CD8-positive, alpha-beta memory T cell (primary cell): ENCODE results near the gene TBX19. TPM values are rescaled to one million over a fixed set of nuclear protein-coding genes. Genes with fewer than 3 reads are reported as not detected.

Experiments used
- CTCF ChIA-PET: fragments of 350-600 bp; sonication (Branson Sonifier 250); formaldehyde crosslinking; loops from one replicate; lab custom pipeline; 2021; ENCODE audit warnings: antibody characterized with exemption; lab: Charles Lee
- POLR2A ChIA-PET: fragments of 350-600 bp; sonication (Branson Sonifier 250); formaldehyde crosslinking; loops from one replicate; lab custom pipeline; 2021; ENCODE audit warnings: antibody characterized with exemption; lab: Charles Lee
- DNase-seq, 5 donors: peaks; one replicate each; pipeline versions ENCODE4 v3.0.0 to v3.0.0-alpha.2; 2020 to 2022; ENCODE audit warnings: mixed read lengths in 1 of 5
- H3K27ac ChIP-seq: one replicate; pipeline ENCODE4 v1.7.0; 2013; ENCODE audit warnings: low read depth, mild to moderate bottlenecking, low read length, moderate library complexity
- H3K27me3 ChIP-seq: 2 replicates; pipeline ENCODE4 v1.7.0; 2013; ENCODE audit warnings: low read length, mild to moderate bottlenecking; ENCODE audit not compliant: insufficient read depth, poor library complexity, severe bottlenecking
- H3K36me3 ChIP-seq: 2 replicates; pipeline ENCODE4 v1.7.0; 2013; ENCODE audit warnings: mild to moderate bottlenecking, low read length, moderate library complexity; ENCODE audit not compliant: insufficient read depth
- H3K4me1 ChIP-seq: 2 replicates; pipeline ENCODE4 v1.7.0; 2013; ENCODE audit warnings: mild to moderate bottlenecking, low read length, moderate library complexity; ENCODE audit not compliant: insufficient read depth
- H3K4me3 ChIP-seq: 2 replicates; pipeline ENCODE4 v1.7.0; 2013; ENCODE audit warnings: mild to moderate bottlenecking, low read length
- H3K9me3 ChIP-seq: 2 replicates; pipeline ENCODE4 v1.7.0; 2013; ENCODE audit warnings: mild to moderate bottlenecking, low read length
- H3K27ac Mint-ChIP-seq, 8 donors: one replicate each; pipeline ENCODE4 v1.8.0; 2020 to 2021; ENCODE audit warnings: mixed read lengths in 8 of 8, mild to moderate bottlenecking in 6 of 8, inconsistent platforms in 3 of 8, moderate library complexity in 3 of 8
- H3K27me3 Mint-ChIP-seq, 2 donors: one replicate each; pipeline ENCODE4 v1.8.0; 2020 to 2021; ENCODE audit warnings: mixed read lengths in 2 of 2, mild to moderate bottlenecking in 1 of 2, moderate library complexity in 1 of 2
- H3K36me3 Mint-ChIP-seq, 3 donors: one replicate each; pipeline ENCODE4 v1.8.0; 2020 to 2021; ENCODE audit warnings: mixed read lengths in 3 of 3, inconsistent platforms in 1 of 3, mild to moderate bottlenecking in 1 of 3
- H3K4me1 Mint-ChIP-seq, 3 donors: one replicate each; pipeline ENCODE4 v1.8.0; 2020 to 2021; ENCODE audit warnings: mixed read lengths in 3 of 3, inconsistent platforms in 1 of 3, mild to moderate bottlenecking in 1 of 3
- H3K4me3 Mint-ChIP-seq, 7 donors: one replicate each; pipeline ENCODE4 v1.8.0; 2020 to 2021; ENCODE audit warnings: mixed read lengths in 7 of 7, mild to moderate bottlenecking in 6 of 7, moderate library complexity in 4 of 7, inconsistent platforms in 2 of 7
- H3K9me3 Mint-ChIP-seq, 5 donors: one replicate each; pipeline ENCODE4 v1.8.0; 2020 to 2022; ENCODE audit warnings: mixed read lengths in 5 of 5, mild to moderate bottlenecking in 3 of 5, moderate library complexity in 2 of 5, inconsistent platforms in 1 of 5
- polyA plus RNA-seq: library from polyadenylated mRNA; unstranded; fragments of 300-500 nt; fragmentation: Illumina TruSeq; gene quantifications from one replicate; pipeline ENCODE4 v1.2.3, GENCODE V29; 2021
- total RNA-seq, 2 experiments: library from RNA; stranded (reverse); gene quantifications; one replicate each; pipeline ENCODE4 v1.2.3, GENCODE V29; 2021

Gene TBX19
- 1 to 10 TPM in 1 of 2 experiments, under 1 TPM in 1; 0.91 to 1.4 TPM for total RNA-seq
- 2.3 TPM for polyA plus RNA-seq

DNA sequence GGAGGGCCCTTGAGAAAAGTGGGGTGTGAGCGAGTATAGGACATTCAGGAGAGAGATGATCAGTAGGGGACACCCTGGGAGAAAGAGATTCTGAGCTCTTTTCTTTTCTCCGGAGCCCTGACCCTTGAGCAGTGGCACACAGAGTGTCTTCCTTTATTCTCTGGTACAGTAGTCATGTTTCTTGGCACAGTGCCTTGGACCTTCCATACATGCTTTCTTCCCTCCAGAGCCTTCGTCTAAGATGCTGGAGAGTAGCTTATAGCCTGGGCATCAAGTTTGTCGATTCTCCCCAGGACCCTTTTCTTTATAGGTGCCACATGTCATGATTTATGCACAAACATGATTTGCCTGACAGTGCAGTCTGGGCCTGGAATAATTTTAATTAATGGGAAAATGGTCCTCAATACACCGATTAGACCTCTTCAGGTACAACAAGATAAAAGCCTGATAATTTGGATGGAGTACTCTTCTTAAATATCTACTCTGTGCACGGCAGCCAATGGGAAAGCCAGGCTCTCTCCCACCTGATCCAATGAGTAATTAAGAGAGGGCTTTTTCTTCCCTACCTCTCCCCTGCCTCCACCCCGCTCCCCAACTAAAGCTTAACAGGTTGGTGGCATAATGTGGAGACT lies at the start of gene TBX19:
Gene TBX19, plus strand, starts transcription at position 582 of the 632 bp plus-strand sequence. CDS start 214 bp downstream, outside the sequence.
- no peaks in the 10 kb centered on the region for H3K27me3 Mint-ChIP-seq
- CTCF ChIA-PET, result no interaction called here
- peaks cover 8 to 28% (median 19%) of the 10 kb centered on the region in 3 donors for H3K36me3 Mint-ChIP-seq

GRCh38 chr1:168234846-168235547 lies 45.7 kb upstream of the TBX19 start:
- no peaks in the 10 kb centered on the region for H3K9me3 Mint-ChIP-seq
- H3K27ac Mint-ChIP-seq, result peak overlapping the region in 6 of 8 donors; percentile 13 to 89 (median 52)
- H3K9me3 ChIP-seq, result no peaks in the 10 kb centered on the region
- H3K36me3 Mint-ChIP-seq, result peaks cover 5 to 87% (median 32%) of the 10 kb centered on the region in 3 donors
- no peak overlapping the region for H3K4me3 Mint-ChIP-seq
- H3K4me3 ChIP-seq, result no peak overlapping the region
- peaks cover 42 to 70% (median 64%) of the 10 kb centered on the region in 3 donors for H3K4me1 Mint-ChIP-seq
- H3K27ac ChIP-seq, result no peak overlapping the region
- POLR2A ChIA-PET, result interaction anchor here (0.9 kb wide), 1 partner anchor 9 kb away, joined by 8 read pairs; the partner anchor contains the start of gene SFT2D2
- H3K27me3 ChIP-seq, result no peaks in the 10 kb centered on the region
- peak in 4 of 5 donors; percentile 22 to 57 (median 30) for DNase-seq
- H3K36me3 ChIP-seq, result peaks cover 50% of the 10 kb centered on the region
- H3K4me1 ChIP-seq, result peaks cover 15% of the 10 kb centered on the region
- CTCF ChIA-PET, result interaction anchor here (0.6 to 2.6 kb wide), 15 partner anchors 8 to 1133 kb away, joined by 3 to 24 read pairs (median 4); partner anchors contain the start of genes BLZF1, NME7 and SFT2D2
- H3K27me3 Mint-ChIP-seq, result no peaks in the 10 kb centered on the region

More for the DNA sequence above, at the start of gene TBX19:
- no peaks in the 10 kb centered on the region for H3K9me3 ChIP-seq
- POLR2A ChIA-PET, result no interaction called here
- peaks cover 8 to 10% (median 8%) of the 10 kb centered on the region in 3 donors for H3K4me1 Mint-ChIP-seq
- H3K36me3 ChIP-seq, result no peaks in the 10 kb centered on the region
- no peaks in the 10 kb centered on the region for H3K4me1 ChIP-seq
- no peak within 1 kb of the TSS for H3K27ac Mint-ChIP-seq
- H3K9me3 Mint-ChIP-seq, result peaks cover 0 to 9% (median 5%) of the 10 kb centered on the region in 5 donors
- DNase-seq, result no peak
- no peak within 1 kb of the TSS for H3K27ac ChIP-seq
- no peaks in the 10 kb centered on the region for H3K27me3 ChIP-seq
- no peak within 1 kb of the TSS for H3K4me3 ChIP-seq
- H3K4me3 Mint-ChIP-seq, result no peak within 1 kb of the TSS

GRCh38 chr1:168235548-168235885 lies 45.2 kb upstream of the TBX19 start:
- Histone ChIP-seq H3K4me1 (peaks cover 15% of the 10 kb centered on the region), H3K4me3 (no peak overlapping the region), H3K36me3 (peaks cover 47% of the 10 kb centered on the region), H3K27me3 (no peaks in the 10 kb centered on the region), H3K27ac (no peak overlapping the region), H3K9me3 (no peaks in the 10 kb centered on the region)
- no peaks in the 10 kb centered on the region for H3K27me3 Mint-ChIP-seq
- DNase-seq, result no peak
- H3K36me3 Mint-ChIP-seq, result peaks cover 9 to 88% (median 35%) of the 10 kb centered on the region in 3 donors
- peaks cover 42 to 69% (median 63%) of the 10 kb centered on the region in 3 donors for H3K4me1 Mint-ChIP-seq
- H3K4me3 Mint-ChIP-seq, result no peak overlapping the region
- H3K27ac Mint-ChIP-seq, result peak overlapping the region in 4 of 8 donors; percentile 13 to 87 (median 52)
- ChIA-PET CTCF (interaction anchor here (0.6 to 2.6 kb wide), 14 partner anchors 9 to 1132 kb away, joined by 3 to 24 read pairs (median 4); partner anchors contain the start of genes BLZF1, NME7 and SFT2D2), POLR2A (no interaction called here)
- no peaks in the 10 kb centered on the region for H3K9me3 Mint-ChIP-seq

- H3K4me1 ChIP-seq, result peaks cover 15% of the 10 kb centered on the region
- peaks cover 47% of the 10 kb centered on the region for H3K36me3 ChIP-seq
- ChIA-PET POLR2A (no interaction called here), CTCF (interaction anchor here (0.6 to 2.6 kb wide), 13 partner anchors 9 to 1132 kb away, joined by 3 to 24 read pairs (median 4); partner anchors contain the start of genes BLZF1, NME7 and SFT2D2)
- H3K27ac Mint-ChIP-seq, result peak overlapping the region in 3 of 8 donors; percentile 4 to 87 (median 52)
- H3K4me1 Mint-ChIP-seq, result peaks cover 41 to 65% (median 58%) of the 10 kb centered on the region in 3 donors
- H3K27me3 ChIP-seq, result no peaks in the 10 kb centered on the region
- no peaks in the 10 kb centered on the region for H3K9me3 ChIP-seq
- H3K9me3 Mint-ChIP-seq, result no peaks in the 10 kb centered on the region
- H3K4me3 ChIP-seq, result no peak overlapping the region
- no peak for DNase-seq
- peaks cover 9 to 88% (median 35%) of the 10 kb centered on the region in 3 donors for H3K36me3 Mint-ChIP-seq
- H3K27me3 Mint-ChIP-seq, result no peaks in the 10 kb centered on the region
- no peak overlapping the region for H3K27ac ChIP-seq
- no peak overlapping the region for H3K4me3 Mint-ChIP-seq
Measured at GRCh38 chr1:168235937-168236336, 44.7 kb upstream of the TBX19 start.

DNA sequence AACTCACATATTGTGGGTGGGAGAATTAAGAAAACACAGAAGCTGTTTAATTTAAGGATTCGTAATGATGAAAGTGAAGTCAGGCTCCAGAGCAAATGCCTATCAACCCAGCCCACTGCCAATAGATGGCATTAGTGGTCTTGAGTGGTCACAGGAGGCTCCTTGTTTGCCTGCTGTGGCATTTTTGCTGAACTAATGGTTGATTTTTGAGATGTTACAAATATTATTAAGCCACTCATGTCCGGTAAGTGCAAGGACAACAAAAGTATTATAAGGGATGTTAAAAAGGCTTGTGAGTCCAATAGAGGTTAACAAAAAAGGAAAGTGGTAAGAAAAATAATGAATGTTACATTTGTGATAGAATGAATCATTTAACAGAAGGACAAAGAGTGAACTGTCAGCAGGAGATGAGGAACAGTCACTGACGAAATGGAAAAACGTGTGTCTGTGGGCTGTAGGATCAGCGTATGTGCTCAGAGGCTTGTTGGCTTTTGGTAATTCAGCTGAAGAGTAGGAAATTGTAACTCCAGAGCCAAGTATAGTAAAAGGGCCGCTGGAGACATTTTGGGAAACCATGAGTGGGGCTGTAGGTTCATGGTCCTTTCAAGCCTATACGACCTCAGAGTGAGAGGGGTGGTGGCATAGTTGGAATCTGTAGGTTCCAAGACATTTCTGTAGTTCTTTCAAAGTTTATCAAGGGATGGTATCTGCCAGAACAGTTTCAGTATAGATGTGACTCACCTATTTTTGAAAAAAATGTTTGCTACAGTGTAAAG lies 43.7 kb upstream of the TBX19 start:
- Histone ChIP-seq H3K27me3 (no peaks in the 10 kb centered on the region), H3K36me3 (peaks cover 41% of the 10 kb centered on the region), H3K27ac (no peak overlapping the region), H3K4me3 (no peak overlapping the region), H3K4me1 (peaks cover 15% of the 10 kb centered on the region), H3K9me3 (no peaks in the 10 kb centered on the region)
- H3K9me3 Mint-ChIP-seq, result no peaks in the 10 kb centered on the region
- peaks cover 9 to 88% (median 35%) of the 10 kb centered on the region in 3 donors for H3K36me3 Mint-ChIP-seq
- peaks cover 32 to 56% (median 49%) of the 10 kb centered on the region in 3 donors for H3K4me1 Mint-ChIP-seq
- H3K27me3 Mint-ChIP-seq, result no peaks in the 10 kb centered on the region
- peak overlapping the region in 4 of 8 donors; percentile 1 to 70 (median 18) for H3K27ac Mint-ChIP-seq
- CTCF ChIA-PET, result no interaction called here
- POLR2A ChIA-PET, result no interaction called here
- DNase-seq, result no peak
- H3K4me3 Mint-ChIP-seq, result no peak overlapping the region

GRCh38 chr1:168243198-168243597 lies 37.5 kb upstream of the TBX19 start:
- peaks cover 30 to 92% (median 44%) of the 10 kb centered on the region in 3 donors for H3K36me3 Mint-ChIP-seq
- H3K27ac Mint-ChIP-seq, result peak overlapping the region in 3 of 8 donors; percentile 0 to 84 (median 77)
- H3K4me3 ChIP-seq, result no peak overlapping the region
- DNase-seq, result no peak
- H3K27me3 Mint-ChIP-seq, result no peaks in the 10 kb centered on the region
- H3K9me3 ChIP-seq, result no peaks in the 10 kb centered on the region
- peaks cover 9% of the 10 kb centered on the region for H3K4me1 ChIP-seq
- peaks cover 42 to 56% (median 47%) of the 10 kb centered on the region in 3 donors for H3K4me1 Mint-ChIP-seq
- H3K9me3 Mint-ChIP-seq, result no peaks in the 10 kb centered on the region
- H3K36me3 ChIP-seq, result peaks cover 49% of the 10 kb centered on the region
- H3K27me3 ChIP-seq, result no peaks in the 10 kb centered on the region
- no peak overlapping the region for H3K27ac ChIP-seq
- H3K4me3 Mint-ChIP-seq, result peak overlapping the region in 1 of 7 donors; percentile 34
- ChIA-PET CTCF (no interaction called here), POLR2A (no interaction called here)

DNA sequence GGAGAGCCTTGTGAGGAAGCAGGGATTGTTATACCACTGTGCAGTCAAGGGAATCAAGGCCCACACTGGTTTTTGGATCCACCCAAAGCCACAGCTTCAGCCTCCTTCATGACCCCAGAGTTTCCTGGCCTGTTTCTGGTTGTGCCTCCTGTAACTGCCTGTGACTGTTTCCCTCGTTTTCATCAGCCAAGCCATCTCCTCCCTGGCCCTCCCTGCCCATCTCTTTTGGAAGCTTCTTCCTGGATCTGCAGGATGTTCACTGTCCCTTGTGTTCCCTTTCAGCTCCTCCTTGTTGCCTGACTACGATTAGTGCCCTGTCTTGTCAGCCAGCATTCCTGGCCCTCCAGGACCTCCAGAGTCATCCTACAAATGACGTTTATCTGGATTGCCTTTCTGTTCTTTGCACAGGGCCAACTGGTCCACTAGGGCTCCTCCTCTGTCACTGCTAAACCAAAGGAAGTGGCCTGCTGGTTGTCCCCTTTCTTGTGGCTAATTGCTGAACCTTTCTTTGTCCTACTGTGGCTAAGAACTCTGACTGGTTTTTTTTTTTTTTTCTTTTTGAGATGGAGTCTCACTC lies 37.0 kb upstream of the TBX19 start:
- Mint-ChIP-seq H3K36me3 (peaks cover 32 to 94% (median 43%) of the 10 kb centered on the region in 3 donors), H3K4me1 (peaks cover 48 to 62% (median 52%) of the 10 kb centered on the region in 3 donors), H3K9me3 (no peaks in the 10 kb centered on the region), H3K4me3 (peak overlapping the region in 3 of 7 donors; percentile 5 to 34 (median 13)), H3K27ac (peak overlapping the region in 6 of 8 donors; percentile 25 to 84 (median 74)), H3K27me3 (no peaks in the 10 kb centered on the region)
- H3K27me3 ChIP-seq, result no peaks in the 10 kb centered on the region
- no peak overlapping the region for H3K4me3 ChIP-seq
- peaks cover 9% of the 10 kb centered on the region for H3K4me1 ChIP-seq
- CTCF ChIA-PET, result no interaction called here
- H3K9me3 ChIP-seq, result no peaks in the 10 kb centered on the region
- POLR2A ChIA-PET, result no interaction called here
- H3K36me3 ChIP-seq, result peaks cover 48% of the 10 kb centered on the region
- H3K27ac ChIP-seq, result no peak overlapping the region
- DNase-seq, result peak in 1 of 5 donors; percentile 9
